Adrenal gland (tissue), 5 donors: Measurements from ENCODE around the gene ANKRD2.

Experiments used
- POLR2A ChIP-seq, 2 donors: fragments of 450-650 bp; IDR thresholded peaks; one replicate each; pipeline ENCODE4 v1.6.1; 2017; ENCODE audit warnings: antibody characterized with exemption in 2 of 2, mild to moderate bottlenecking in 2 of 2, moderate library complexity in 1 of 2
- TF ChIP-seq, protein P1 (sequence below), 6 experiments: fragments of 450-650 bp in 4 of 6; fragments of 200-600 bp in 2 of 6; sonication (generic) in 1 of 6; IDR thresholded peaks; 1 replicate in 5 of 6; 2 replicates in 1 of 6; pipeline versions ENCODE4 v1.5.1 to v1.8.0; 2016 to 2021; ENCODE audit warnings: antibody characterized with exemption in 6 of 6, mild to moderate bottlenecking in 2 of 6, moderate library complexity in 1 of 6
- donor health status: DM: no; HTN: no; CAD: no.

DNA sequence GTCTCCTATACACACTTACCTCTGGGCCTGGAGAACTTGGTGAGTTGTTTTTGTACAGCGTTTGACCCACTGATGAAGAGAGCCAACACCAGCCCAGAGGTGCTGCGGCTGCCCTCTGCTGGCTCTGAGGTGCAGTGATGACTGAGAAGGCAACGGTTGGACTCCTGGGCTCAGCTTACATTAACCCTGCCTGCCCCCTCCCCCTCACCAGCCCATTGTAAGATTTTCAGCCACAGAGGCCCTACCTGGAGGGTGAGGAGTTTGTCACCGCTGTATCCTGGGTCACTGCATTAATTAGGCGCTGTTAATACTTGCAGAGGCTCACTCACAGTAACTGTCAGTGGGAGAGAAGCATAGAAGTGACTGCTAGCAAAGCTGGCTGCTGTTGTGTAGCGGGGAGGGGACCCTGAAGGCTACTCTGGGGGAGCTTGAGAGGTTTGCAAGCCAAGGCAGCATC, 19.0 kb upstream of the ANKRD2 start:
- TF ChIP-seq, protein P1, sequence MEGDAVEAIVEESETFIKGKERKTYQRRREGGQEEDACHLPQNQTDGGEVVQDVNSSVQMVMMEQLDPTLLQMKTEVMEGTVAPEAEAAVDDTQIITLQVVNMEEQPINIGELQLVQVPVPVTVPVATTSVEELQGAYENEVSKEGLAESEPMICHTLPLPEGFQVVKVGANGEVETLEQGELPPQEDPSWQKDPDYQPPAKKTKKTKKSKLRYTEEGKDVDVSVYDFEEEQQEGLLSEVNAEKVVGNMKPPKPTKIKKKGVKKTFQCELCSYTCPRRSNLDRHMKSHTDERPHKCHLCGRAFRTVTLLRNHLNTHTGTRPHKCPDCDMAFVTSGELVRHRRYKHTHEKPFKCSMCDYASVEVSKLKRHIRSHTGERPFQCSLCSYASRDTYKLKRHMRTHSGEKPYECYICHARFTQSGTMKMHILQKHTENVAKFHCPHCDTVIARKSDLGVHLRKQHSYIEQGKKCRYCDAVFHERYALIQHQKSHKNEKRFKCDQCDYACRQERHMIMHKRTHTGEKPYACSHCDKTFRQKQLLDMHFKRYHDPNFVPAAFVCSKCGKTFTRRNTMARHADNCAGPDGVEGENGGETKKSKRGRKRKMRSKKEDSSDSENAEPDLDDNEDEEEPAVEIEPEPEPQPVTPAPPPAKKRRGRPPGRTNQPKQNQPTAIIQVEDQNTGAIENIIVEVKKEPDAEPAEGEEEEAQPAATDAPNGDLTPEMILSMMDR (IDR thresholded peaks at IDR 0.05): peak; percentile 40 to 88 (median 84)
- no peak for TF ChIP-seq POLR2A (IDR thresholded peaks at IDR 0.05)
